GM12865 (cell line): Measurements from ENCODE around the gene TENT5C.

Source experiments
- DNase-seq: peaks from one replicate; pipeline ENCODE4 v3.0.0; 2010; ENCODE audit warnings: low read depth
- H3K4me3 ChIP-seq: 2 replicates; pipeline ENCODE4 v1.5.1; 2011; ENCODE audit warnings: mild to moderate bottlenecking, low read depth, low read length, control low read depth
- TF ChIP-seq, protein P1 (sequence below): IDR thresholded peaks from 2 replicates; pipeline ENCODE4 v1.5.1; 2011; ENCODE audit warnings: low read length, control low read depth, low read depth, inconsistent platforms; ENCODE audit not compliant: insufficient read depth; ENCODE audit errors: missing control alignments

The TENT5C gene

DNA sequence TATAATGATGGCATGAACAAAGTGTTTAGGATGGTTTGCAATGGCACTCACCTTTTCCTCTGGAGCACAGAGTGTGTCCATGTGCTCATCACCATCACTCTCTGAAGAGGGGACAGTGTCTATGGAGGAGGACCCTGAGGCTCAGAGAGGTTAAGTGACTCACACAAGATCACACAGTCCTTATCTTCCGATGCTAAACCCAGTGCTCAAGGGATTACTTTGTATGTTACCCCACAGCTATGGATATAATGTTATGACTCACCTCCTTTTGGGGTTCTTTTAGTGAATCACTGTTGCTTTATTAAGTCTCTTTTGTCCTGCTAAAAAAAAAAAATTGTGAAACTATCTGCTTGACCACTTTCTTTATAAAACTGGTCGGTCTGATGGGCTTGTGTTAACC lies 67.6 kb downstream of the TENT5C start:
- no peak overlapping the region for H3K4me3 ChIP-seq
- TF ChIP-seq, protein P1, sequence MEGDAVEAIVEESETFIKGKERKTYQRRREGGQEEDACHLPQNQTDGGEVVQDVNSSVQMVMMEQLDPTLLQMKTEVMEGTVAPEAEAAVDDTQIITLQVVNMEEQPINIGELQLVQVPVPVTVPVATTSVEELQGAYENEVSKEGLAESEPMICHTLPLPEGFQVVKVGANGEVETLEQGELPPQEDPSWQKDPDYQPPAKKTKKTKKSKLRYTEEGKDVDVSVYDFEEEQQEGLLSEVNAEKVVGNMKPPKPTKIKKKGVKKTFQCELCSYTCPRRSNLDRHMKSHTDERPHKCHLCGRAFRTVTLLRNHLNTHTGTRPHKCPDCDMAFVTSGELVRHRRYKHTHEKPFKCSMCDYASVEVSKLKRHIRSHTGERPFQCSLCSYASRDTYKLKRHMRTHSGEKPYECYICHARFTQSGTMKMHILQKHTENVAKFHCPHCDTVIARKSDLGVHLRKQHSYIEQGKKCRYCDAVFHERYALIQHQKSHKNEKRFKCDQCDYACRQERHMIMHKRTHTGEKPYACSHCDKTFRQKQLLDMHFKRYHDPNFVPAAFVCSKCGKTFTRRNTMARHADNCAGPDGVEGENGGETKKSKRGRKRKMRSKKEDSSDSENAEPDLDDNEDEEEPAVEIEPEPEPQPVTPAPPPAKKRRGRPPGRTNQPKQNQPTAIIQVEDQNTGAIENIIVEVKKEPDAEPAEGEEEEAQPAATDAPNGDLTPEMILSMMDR = no peak
- DNase-seq = no peak

DNA sequence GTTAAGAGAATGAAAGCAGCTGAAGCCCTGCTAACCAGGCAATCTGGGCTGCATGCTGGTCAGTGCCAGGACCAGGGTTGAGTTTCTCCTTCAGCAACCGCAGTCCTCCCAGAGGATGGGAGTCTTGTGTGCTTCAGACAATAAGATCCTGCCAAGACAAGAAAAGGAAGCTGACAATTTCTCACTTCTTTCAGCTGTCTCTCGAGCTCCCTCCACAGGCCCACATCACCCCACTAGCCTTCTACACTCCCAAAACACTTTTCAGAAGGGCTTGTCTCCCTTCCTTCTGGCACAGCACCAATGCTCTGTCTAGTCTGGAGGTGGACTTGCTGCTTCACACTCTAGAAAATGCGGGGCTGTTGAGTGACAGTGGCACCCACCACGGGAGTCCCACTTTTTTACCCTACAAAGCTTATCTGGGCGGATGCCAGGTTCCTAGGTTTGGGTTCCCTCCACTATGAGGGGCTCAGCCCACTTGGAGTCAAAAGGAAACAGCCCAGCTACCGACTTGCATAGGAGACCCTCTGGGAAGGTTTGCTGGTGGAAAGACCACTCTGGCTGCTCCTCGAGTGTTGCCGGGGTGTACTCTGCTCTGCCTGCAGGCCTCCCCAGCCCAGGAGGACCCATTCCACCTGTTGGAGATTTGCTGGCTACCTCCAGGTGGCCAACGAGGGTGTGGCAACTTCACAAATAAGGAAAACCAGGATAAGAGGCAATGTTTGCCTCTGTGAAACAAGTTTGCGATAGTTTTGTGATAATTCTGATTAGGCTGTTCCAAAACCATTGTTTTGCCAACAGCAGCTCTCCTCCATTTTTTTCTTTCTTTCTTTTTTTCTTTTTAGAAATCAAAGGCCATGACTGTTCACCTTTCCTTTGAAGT lies 68.9 kb downstream of the TENT5C start:
- no peak overlapping the region for H3K4me3 ChIP-seq
- DNase-seq = peak; percentile 78
- TF ChIP-seq, protein P1 = peak; percentile 75

DNA sequence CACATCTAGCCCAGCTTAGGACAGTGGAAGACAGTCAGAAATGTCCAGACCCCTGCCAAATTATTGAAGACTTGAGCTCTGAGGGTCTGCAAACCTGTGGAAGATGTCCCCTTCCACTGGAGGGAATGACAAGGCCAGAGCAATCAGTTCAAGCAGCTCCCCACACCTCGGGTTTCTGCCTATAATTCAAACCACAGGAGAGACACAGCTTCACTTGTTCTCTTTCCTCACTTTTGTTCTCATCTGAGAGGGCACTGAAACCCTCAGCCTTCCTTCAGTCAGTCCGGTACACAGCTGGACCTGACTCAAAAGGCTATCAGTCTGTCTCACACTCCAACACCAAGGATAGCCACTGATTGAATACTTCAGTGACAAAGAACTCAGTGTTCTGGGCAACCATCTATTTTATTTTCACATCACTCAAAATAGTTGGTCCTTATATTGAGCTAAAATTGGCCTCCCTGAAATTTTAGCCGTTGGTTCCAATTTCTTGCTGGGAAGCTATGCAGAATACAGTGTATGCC lies 70.1 kb downstream of the TENT5C start:
- TF ChIP-seq, protein P1 = no peak
- DNase-seq = no peak
- no peak overlapping the region for H3K4me3 ChIP-seq

DNA sequence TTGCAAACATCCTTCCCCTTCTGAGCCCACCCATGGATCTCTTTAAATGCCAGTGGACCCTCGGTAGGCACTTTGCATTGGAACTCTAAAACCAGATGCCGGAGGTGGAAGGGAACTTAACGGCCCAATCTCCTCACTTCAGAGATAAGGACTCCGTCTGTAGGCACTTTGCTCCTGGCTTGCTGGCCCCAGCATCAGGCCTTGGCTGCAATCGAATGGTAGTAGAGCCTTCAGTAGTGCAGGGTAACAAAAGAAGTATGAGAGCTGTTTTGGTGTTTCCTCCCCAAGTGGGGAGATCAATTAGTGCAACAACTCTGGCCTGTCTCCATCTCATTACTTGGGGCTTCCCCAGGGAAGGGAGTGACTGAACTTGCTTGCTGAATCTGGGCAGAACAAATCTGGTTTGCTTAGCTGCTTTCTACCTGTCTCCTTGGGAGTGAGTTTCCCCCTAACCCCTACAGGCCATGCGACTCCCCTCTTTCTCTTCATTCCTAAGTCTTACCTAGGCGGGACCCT lies 70.8 kb downstream of the TENT5C start:
- H3K4me3 ChIP-seq = no peak overlapping the region
- TF ChIP-seq, protein P1 = peak; percentile 4
- DNase-seq = no peak
